Thoracic aorta (tissue), 2 donors: ENCODE results near the gene HOXC11. TPM values are rescaled to one million over a fixed set of nuclear protein-coding genes. Genes with fewer than 3 reads are reported as not detected.

Experiments used
- ATAC-seq: fragments of 150-250 bp; one replicate; pipeline ENCODE4 v1.8.0; 2017; ENCODE audit warnings: low read depth; ENCODE audit not compliant: insufficient number of reproducible peaks, low FRiP score
- DNase-seq: peaks from one replicate; pipeline ENCODE4 v3.0.0-alpha.2; 2020; ENCODE audit warnings: low spot score
- H3K27ac ChIP-seq, 2 donors: fragments of 200-600 bp; sonication (generic); 1 replicate in 1 of 2; 2 replicates in 1 of 2; pipeline ENCODE4 v1.5.1; 2016; ENCODE audit warnings: mild to moderate bottlenecking in 2 of 2, moderate library complexity in 2 of 2
- H3K27me3 ChIP-seq: fragments of 200-600 bp; sonication (generic); replicated peaks from 2 replicates; pipeline ENCODE4 v1.6.0; 2016; ENCODE audit warnings: mild to moderate bottlenecking; ENCODE audit not compliant: insufficient read depth
- H3K36me3 ChIP-seq: fragments of 200-600 bp; sonication (generic); one replicate; pipeline ENCODE4 v1.5.1; 2016
- H3K4me1 ChIP-seq, 2 donors: fragments of 200-600 bp; sonication (generic); 1 replicate in 1 of 2; 2 replicates in 1 of 2; pipeline versions ENCODE4 v1.5.1 to v1.6.0; 2016; ENCODE audit warnings: low read depth in 2 of 2, mild to moderate bottlenecking in 1 of 2; ENCODE audit not compliant: control insufficient read depth in 1 of 2
- H3K4me3 ChIP-seq: fragments of 200-600 bp; sonication (generic); 2 replicates; pipeline ENCODE4 v1.5.1; 2016; ENCODE audit warnings: mild to moderate bottlenecking
- H3K9me3 ChIP-seq: fragments of 200-600 bp; sonication (generic); 2 replicates; pipeline ENCODE4 v1.5.1; 2016
- total RNA-seq, 2 donors: library from RNA; depleted of rRNA; stranded (reverse); fragments of >200 nt; gene quantifications; one replicate each; pipeline versions ENCODE4 v1.1.0 to v1.2.3, GENCODE V29; 2016
- TF ChIP-seq, protein P1 (sequence below): fragments of 200-600 bp; sonication (generic); IDR thresholded peaks from one replicate; pipeline ENCODE4 v1.5.1; 2019; ENCODE audit warnings: antibody characterized with exemption

Gene HOXC11
- total RNA-seq, 2 donors from 2014 or later, result not detected

DNA sequence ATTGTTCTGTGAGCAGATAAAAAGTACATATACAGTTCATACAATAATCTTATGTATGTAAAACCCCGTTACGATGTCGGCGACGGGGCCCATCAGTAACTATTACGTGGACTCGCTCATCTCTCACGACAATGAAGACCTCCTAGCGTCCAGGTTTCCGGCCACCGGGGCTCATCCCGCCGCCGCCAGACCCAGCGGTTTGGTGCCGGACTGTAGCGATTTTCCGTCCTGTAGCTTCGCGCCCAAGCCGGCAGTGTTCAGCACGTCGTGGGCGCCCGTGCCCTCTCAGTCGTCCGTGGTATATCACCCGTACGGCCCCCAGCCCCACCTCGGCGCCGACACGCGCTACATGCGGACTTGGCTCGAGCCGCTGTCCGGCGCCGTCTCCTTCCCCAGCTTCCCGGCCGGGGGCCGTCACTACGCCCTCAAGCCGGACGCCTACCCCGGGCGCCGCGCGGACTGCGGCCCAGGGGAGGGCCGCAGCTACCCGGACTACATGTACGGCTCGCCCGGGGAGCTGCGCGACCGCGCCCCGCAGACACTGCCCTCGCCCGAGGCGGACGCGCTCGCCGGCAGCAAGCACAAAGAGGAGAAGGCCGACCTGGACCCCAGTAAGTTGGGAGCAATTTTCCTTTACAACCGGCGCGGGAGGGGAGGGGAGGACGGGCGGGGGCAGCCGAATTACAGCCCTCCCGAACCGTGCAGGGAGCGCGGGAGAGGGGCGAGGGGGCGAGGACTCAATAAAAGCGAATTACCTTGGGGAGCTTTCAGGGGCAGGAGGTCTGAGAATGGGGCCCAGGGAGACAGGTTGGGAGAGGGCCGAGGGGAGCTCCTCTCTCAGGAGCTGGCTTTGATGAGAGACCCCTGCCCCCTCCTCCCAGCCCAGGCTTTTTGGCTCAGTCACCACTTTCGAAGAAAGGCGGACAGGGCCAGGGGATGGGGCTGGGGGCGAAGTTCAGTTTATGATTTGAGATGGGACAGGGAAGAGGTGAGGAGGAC, 27.5 kb downstream of the HOXC11 start, which contains the start of gene HOXC9:
TSS of gene HOXC9 (plus strand) at position 46 of the 999 bp plus-strand sequence. CDS start at position 74, 28 bp downstream.
- TF ChIP-seq, protein P1, sequence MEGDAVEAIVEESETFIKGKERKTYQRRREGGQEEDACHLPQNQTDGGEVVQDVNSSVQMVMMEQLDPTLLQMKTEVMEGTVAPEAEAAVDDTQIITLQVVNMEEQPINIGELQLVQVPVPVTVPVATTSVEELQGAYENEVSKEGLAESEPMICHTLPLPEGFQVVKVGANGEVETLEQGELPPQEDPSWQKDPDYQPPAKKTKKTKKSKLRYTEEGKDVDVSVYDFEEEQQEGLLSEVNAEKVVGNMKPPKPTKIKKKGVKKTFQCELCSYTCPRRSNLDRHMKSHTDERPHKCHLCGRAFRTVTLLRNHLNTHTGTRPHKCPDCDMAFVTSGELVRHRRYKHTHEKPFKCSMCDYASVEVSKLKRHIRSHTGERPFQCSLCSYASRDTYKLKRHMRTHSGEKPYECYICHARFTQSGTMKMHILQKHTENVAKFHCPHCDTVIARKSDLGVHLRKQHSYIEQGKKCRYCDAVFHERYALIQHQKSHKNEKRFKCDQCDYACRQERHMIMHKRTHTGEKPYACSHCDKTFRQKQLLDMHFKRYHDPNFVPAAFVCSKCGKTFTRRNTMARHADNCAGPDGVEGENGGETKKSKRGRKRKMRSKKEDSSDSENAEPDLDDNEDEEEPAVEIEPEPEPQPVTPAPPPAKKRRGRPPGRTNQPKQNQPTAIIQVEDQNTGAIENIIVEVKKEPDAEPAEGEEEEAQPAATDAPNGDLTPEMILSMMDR, result no peak
- H3K9me3 ChIP-seq, result no peaks in the 10 kb centered on the region
- ATAC-seq, result no peak
- H3K4me1 ChIP-seq, result peaks cover 15% of the 10 kb centered on the region in 2 donors
- peak within 1 kb of the TSS in 1 of 2 donors; percentile 22 for H3K27ac ChIP-seq
- H3K36me3 ChIP-seq, result no peaks in the 10 kb centered on the region
- DNase-seq, result no peak
- peak within 1 kb of the TSS; percentile 66 for H3K4me3 ChIP-seq
- peaks cover 25% of the 10 kb centered on the region for H3K27me3 ChIP-seq

DNA sequence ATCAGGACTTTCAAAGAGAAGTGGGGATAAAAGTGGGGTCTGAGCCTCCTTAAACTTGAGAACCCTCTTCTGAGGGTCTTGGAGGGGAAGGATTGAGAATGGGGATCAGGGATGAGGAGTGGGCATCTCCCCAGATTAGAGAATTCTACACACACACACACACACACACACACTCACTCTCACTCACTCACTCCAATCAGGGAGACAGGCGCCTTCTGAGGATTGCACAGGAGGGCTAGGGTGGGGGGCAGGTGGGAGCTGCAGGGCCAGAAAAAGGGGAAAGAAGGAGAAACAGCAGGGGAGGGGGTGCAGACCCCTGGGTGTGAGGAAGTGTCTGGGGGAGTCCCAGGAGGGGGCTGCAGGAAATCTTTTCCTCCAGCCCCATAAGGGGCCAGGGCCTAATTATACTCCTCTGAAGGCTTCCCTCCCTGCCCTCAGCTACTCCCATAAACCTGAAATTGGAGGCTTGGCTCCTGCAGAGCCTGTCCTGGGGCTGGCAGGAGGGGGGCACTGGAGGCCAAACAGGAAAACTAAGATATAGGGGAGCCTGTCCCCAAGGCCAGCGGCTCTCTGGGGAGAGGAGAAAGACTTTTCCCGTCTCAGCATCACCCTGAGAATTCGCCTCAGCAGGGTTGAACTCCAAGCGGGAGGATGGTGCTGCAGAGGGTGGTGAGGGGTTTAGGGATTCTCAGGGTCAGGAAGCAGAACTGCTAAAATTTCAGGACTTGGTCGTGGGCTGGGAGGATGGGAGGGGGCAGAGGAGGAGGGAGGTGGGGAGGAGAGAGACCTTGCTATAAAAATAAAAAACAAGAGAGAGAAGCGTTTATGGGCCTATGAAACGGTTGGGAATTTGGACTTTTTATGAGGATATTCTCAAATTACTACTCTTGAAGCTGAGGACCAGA, 28.6 kb downstream of the HOXC11 start:
- Histone ChIP-seq H3K36me3 (no peaks in the 10 kb centered on the region), H3K9me3 (no peaks in the 10 kb centered on the region), H3K4me3 (no peak overlapping the region), H3K4me1 (peaks cover 12 to 23% of the 10 kb centered on the region in 2 donors), H3K27ac (peak overlapping the region in 1 of 2 donors; percentile 22), H3K27me3 (peaks cover 25% of the 10 kb centered on the region)
- DNase-seq, result no peak
- TF ChIP-seq, protein P1, result no peak
- no peak for ATAC-seq

DNA sequence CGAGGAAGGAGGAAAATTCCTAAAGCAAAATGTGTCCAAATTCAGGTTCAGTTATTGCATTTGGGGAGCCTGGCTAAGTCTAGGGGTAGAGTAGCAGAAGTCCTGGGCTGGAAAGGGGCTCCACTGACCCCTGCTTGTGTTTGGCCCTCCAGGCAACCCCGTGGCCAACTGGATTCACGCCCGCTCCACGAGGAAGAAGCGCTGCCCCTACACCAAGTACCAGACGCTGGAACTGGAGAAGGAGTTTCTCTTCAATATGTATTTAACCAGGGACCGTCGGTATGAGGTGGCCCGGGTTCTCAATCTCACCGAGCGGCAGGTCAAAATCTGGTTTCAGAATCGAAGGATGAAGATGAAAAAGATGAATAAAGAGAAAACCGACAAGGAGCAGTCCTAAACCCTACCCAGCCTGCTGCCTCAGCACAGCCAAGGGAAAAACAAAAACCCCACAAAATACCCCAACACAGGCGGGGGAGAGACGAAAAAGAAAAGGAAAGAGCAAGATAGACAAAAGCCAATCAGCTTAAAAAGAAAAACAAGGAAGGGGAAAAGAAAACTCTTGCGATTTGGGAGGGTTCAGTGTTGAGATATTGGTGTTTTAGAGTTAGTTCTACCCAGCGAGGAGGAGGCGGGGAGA, 29.5 kb downstream of the HOXC11 start:
- TF ChIP-seq, protein P1, result no peak
- peaks cover 25% of the 10 kb centered on the region for H3K27me3 ChIP-seq
- no peak overlapping the region for H3K4me3 ChIP-seq
- ATAC-seq, result no peak
- no peak overlapping the region for H3K27ac ChIP-seq
- no peak for DNase-seq
- H3K4me1 ChIP-seq, result peaks cover 12 to 23% of the 10 kb centered on the region in 2 donors
- no peaks in the 10 kb centered on the region for H3K9me3 ChIP-seq
- H3K36me3 ChIP-seq, result no peaks in the 10 kb centered on the region

DNA sequence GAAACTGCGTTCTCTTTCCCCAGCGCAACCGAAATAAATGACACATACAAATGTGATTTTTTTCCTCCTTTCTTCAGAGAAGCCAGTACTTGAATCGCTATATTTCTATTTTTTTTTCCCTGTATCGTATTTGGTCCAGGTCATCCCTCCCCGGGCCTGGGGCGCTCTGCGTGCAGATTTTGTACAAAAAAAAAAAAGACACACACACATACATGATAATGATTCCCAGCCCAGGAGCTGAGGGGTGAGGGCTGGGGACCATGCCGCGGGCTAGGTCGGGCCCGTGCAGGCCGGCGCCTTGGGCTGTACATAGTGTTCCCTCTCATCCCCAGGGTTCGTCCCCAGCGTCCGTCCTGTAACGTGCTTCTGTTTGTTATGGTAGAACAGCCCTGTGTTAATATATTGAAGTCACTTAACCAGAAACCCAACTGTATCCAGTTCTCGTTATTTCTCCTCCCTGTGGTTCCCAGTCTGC, 30.0 kb downstream of the HOXC11 start:
- H3K9me3 ChIP-seq, result no peaks in the 10 kb centered on the region
- peaks cover 25% of the 10 kb centered on the region for H3K27me3 ChIP-seq
- H3K36me3 ChIP-seq, result no peaks in the 10 kb centered on the region
- TF ChIP-seq, protein P1, result no peak
- DNase-seq, result no peak
- no peak for ATAC-seq
- no peak overlapping the region for H3K27ac ChIP-seq
- no peak overlapping the region for H3K4me3 ChIP-seq
- peaks cover 12 to 23% of the 10 kb centered on the region in 2 donors for H3K4me1 ChIP-seq
